ENCODE measurements around the gene ARHGAP25. TPM values are rescaled to one million over a fixed set of nuclear protein-coding genes. Genes with fewer than 3 reads are reported as not detected.

ARHGAP25 gene
- total RNA-seq, 4 donors from 2014 or later: 6.1 to 40.8 (median 11.7) TPM

DNA sequence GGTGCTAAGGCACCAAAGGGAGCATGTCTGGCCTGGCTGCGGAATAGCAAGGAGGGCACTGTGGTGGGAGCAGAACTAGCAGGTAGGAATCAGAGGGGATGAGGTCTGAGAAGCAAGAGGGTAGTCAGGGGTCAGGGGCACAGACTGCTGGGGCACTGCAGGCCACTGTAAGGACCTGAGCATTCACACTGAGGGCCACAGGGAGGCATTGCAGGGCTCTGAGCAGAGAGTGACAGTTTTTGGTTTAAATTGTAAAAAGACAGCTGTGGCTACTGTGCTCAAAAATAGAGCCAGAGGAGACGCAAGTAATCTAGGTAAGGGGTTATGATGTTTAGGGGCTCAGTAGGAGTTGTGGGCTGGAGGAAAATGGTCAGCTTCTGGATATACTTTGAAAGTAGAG is 41.5 kb downstream of the ARHGAP25 start:
- TF ChIP-seq, protein P1, sequence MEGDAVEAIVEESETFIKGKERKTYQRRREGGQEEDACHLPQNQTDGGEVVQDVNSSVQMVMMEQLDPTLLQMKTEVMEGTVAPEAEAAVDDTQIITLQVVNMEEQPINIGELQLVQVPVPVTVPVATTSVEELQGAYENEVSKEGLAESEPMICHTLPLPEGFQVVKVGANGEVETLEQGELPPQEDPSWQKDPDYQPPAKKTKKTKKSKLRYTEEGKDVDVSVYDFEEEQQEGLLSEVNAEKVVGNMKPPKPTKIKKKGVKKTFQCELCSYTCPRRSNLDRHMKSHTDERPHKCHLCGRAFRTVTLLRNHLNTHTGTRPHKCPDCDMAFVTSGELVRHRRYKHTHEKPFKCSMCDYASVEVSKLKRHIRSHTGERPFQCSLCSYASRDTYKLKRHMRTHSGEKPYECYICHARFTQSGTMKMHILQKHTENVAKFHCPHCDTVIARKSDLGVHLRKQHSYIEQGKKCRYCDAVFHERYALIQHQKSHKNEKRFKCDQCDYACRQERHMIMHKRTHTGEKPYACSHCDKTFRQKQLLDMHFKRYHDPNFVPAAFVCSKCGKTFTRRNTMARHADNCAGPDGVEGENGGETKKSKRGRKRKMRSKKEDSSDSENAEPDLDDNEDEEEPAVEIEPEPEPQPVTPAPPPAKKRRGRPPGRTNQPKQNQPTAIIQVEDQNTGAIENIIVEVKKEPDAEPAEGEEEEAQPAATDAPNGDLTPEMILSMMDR (IDR thresholded peaks at IDR 0.05): no peak
- no peak for ATAC-seq (ENCODE audit: low FRiP score)
- no peak for DNase-seq (ENCODE audit: low spot score)

DNA sequence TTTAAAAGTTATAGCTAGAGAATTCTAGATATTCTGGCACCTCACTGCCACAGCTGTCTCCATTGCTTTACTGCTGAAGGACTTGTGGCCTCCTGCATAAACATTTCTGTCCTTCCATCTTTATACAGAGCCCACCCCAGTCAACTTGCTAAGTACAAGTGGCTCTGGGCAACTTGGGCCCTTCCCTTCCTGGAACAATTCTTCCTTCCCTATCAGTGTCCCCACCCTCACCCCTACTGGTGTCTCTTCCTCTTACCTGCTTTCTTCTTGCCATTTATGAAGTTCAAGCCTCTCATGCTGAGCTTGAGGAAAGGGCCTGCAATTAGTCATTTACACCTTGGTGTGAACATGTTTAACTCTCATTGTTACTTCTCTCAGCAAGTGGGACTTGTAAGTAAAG is 45.0 kb downstream of the ARHGAP25 start:
- DNase-seq (ENCODE audit: low spot score): no peak

DNA sequence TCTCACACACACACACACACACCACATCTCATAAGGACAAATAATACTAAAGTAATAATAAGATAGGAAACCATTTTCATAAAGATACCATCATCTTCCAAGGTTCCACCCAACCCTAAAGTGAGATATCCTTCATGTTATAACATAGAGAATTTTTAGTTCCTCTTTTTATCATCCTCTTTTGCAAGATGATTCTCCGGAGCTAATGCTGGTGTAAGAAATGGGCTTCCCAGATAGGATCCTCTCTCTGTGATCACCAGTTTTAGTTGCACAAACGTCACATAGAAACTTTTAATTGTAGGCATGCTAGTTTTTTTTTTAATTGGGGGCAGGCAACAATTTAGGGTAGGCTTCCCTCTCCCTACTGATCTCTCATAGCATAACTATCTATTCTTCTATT is 49.6 kb downstream of the ARHGAP25 start:
- TF ChIP-seq, protein P1 (IDR thresholded peaks at IDR 0.05): no peak
- no peak for ATAC-seq (ENCODE audit: low FRiP score)
- DNase-seq (ENCODE audit: low spot score): no peak

More for the DNA sequence above, 45.0 kb downstream of the ARHGAP25 start:
- ATAC-seq (ENCODE audit: low FRiP score): no peak
- TF ChIP-seq, protein P1 (IDR thresholded peaks at IDR 0.05): no peak

DNA sequence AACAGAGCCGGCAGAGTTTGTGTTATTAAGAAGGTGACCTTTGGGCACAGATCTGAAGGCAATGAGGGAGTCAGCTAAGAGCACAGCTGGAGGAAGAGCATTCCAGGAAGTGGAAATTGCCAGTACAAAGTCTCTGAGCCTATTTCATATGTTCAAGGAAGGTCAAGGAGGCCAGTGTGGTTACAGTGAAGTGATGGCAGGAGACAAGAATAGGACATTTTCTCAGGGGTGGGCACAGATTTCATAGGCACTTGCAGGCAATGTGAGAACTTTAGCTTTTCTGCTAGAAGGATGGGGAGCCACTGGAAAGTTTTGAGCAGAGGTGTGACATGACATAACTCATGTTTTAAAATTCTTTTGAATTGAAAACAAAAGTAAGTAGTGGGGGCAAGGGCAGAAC is 50.3 kb downstream of the ARHGAP25 start:
- DNase-seq (ENCODE audit: low spot score): no peak
- TF ChIP-seq, protein P1 (IDR thresholded peaks at IDR 0.05): no peak

DNA sequence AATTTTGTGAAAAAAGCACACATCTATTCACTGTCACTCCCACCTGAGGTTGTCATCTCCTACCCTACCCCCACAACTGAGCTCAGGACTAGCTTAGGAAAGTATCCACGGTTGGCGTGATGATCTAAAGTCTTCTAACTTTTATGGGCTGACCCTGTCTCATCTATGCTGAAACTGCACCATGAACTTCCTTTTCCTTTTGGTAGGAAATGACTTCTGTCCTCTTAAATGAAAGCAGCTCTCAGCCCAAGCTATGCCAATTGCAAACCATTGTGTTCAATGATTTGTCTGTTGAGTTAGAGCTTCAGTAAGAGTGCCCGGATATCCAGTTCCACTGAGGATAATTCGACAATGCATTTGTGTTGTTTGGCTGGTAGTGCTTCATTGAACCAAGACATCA is 52.7 kb downstream of the ARHGAP25 start:
- no peak for DNase-seq (ENCODE audit: low spot score)
- TF ChIP-seq, protein P1 (IDR thresholded peaks at IDR 0.05): no peak
- no peak for ATAC-seq (ENCODE audit: low FRiP score)

More for the DNA sequence above, 50.3 kb downstream of the ARHGAP25 start:
- ATAC-seq (ENCODE audit: low FRiP score): no peak

DNA sequence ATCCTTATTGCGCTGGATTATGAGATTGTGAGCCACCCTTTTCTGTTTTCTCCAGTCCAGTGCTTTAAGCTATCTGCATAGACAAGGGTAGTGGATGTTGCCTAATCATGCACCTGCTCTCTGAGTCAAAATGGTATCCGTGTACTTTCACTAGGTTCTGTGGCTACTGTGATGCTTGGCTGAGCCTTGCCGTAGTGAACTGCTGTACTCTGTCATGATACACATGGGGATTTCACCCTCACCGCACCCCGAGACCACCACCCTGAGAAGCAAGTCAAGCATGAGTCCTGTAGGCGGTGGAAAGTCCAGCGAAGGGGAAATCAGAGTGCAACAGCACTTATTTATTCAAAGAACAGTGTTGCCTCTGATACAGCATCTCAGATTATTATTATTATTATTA is 55.0 kb downstream of the ARHGAP25 start:
- TF ChIP-seq, protein P1 (IDR thresholded peaks at IDR 0.05): no peak
- ATAC-seq (ENCODE audit: low FRiP score) (no peak), DNase-seq (ENCODE audit: low spot score) (no peak)

DNA sequence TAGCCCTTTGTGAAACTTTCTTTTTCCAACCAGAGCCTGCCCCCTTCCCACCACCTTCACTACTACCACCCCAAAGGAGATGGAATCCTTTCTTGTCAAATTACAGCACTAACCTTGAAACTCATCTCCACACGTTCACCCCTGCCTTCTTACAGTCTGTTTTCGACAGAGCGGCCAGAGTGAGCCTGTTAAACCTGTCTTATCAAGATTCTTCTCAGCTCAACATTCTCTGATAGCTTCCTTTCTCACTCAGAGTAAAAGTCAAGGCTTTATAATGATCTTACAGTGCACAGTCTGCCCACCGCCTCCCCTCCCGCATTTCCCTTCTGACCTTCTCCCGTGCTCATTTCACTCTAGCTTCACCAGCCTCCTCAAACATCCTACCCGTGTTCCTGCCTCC is 56.0 kb downstream of the ARHGAP25 start:
- DNase-seq (ENCODE audit: low spot score) (no peak), ATAC-seq (ENCODE audit: low FRiP score) (no peak)
- TF ChIP-seq, protein P1 (IDR thresholded peaks at IDR 0.05): no peak

Data from omental fat pad (tissue), 4 donors.